DOHH2 (cell line): ENCODE data around the gene ART5.

ENCODE experiments used
- CTCF ChIP-seq: fragments of 200-600 bp; sonication (generic); IDR thresholded peaks from one replicate; pipeline ENCODE4 v1.5.1; 2014; ENCODE audit warnings: antibody characterized with exemption, mild to moderate bottlenecking, low read depth, low read length; ENCODE audit not compliant: poor library complexity, severe bottlenecking
- EZH2phosphoT487 ChIP-seq: fragments of 200-600 bp; sonication (generic); IDR thresholded peaks from 2 replicates; pipeline ENCODE4 v1.6.1; 2017; ENCODE audit warnings: borderline replicate concordance, mild to moderate bottlenecking, antibody characterized with exemption, low read length, moderate library complexity, mixed read lengths

GRCh38 chr11:3666023-3666530 is 24.3 kb upstream of the ART5 start:
- TF ChIP-seq CTCF (no peak), EZH2phosphoT487 (no peak)
